Activated naive CD4-positive, alpha-beta T cell treated with anti-CD3 and anti-CD28 coated beads, Interleukin-2, amount 10 ng/mL, durations not matched to agents 7 days and 5 days (primary cell): ENCODE measurements around the gene IL1RAPL1.
"Not testable (repeated sequence)": the region's sequence is repeated elsewhere in the genome, so short reads cannot be mapped to it uniquely, and the experiment has no call there.

Experiments used
- CTCF ChIA-PET: fragments of 350-600 bp; sonication (Branson Sonifier 250); formaldehyde crosslinking; loops from one replicate; lab custom pipeline; 2021; ENCODE audit warnings: antibody characterized with exemption; lab: Charles Lee
- DNase-seq: peaks from one replicate; pipeline ENCODE4 v3.0.0-alpha.2; 2020
- H3K27ac Mint-ChIP-seq: one replicate; pipeline ENCODE4 v1.8.0; 2021; ENCODE audit warnings: mild to moderate bottlenecking, moderate library complexity, mixed read lengths
- H3K27me3 Mint-ChIP-seq: one replicate; pipeline ENCODE4 v1.8.0; 2021; ENCODE audit warnings: mild to moderate bottlenecking, mixed read lengths
- H3K36me3 Mint-ChIP-seq: one replicate; pipeline ENCODE4 v1.8.0; 2021; ENCODE audit warnings: mixed read lengths
- H3K4me1 Mint-ChIP-seq: one replicate; pipeline ENCODE4 v1.8.0; 2021; ENCODE audit warnings: mixed read lengths
- H3K4me3 Mint-ChIP-seq: one replicate; pipeline ENCODE4 v1.8.0; 2021; ENCODE audit warnings: mild to moderate bottlenecking, moderate library complexity, mixed read lengths
- H3K9me3 Mint-ChIP-seq: one replicate; pipeline ENCODE4 v1.8.0; 2021; ENCODE audit warnings: mixed read lengths

Gene IL1RAPL1

DNA sequence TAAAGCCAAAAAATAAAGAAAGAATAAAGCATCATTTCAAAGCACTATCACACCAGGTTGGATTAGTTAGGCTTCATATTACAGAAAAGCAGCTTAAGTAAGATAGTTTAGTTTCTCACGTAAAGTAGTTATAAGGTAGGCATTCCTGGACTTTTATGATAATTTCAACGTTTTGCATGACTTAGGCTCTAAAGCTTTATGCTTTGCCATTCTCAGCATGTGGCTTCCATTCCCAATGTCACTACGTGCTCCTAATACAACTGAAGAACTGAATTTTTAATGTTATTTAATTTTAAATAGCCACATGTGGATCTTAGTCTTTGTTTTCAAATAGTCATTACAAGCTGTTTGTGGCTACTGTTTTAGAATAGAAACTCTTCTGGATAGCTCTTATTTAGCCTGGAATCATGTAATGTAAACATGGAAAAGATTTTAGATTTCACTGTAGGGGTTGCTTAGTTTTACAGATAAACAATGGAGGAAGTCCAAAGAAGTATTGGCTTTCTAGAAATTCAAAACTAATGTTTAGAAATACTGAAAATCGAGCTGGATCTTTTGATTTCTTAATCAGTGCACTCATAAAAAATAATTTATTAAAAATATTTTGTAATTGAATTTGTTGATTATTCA, 710.0 kb downstream of the IL1RAPL1 start:
- H3K4me3 Mint-ChIP-seq: no peak overlapping the region
- no peaks in the 10 kb centered on the region for H3K4me1 Mint-ChIP-seq
- no peak overlapping the region for H3K27ac Mint-ChIP-seq
- peaks cover 2% of the 10 kb centered on the region for H3K9me3 Mint-ChIP-seq
- CTCF ChIA-PET: no interaction called here
- H3K27me3 Mint-ChIP-seq: no peaks in the 10 kb centered on the region
- no peak for DNase-seq
- H3K36me3 Mint-ChIP-seq: no peaks in the 10 kb centered on the region

DNA sequence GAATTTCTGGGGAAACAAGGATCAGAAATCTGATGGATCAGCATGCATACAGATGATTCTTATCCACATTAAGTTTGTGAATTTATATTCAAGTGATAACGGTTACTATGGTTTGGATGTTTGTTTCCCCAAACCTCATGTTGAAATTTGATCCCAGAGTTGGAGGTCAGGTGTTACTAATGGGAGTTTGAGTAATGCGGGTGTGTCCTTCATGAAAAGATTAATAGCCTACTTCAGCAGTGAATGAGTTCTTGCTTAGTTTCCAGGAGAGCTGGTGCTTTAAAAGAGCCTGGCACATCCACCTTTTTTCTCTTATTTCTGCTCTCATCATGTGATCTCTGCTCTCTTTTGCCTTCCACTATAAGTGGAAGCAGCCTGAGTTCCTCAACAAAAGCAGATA, 712.4 kb downstream of the IL1RAPL1 start:
- H3K4me3 Mint-ChIP-seq: no peak overlapping the region
- no peak overlapping the region for H3K27ac Mint-ChIP-seq
- H3K4me1 Mint-ChIP-seq: no peaks in the 10 kb centered on the region
- H3K27me3 Mint-ChIP-seq: no peaks in the 10 kb centered on the region
- H3K36me3 Mint-ChIP-seq: no peaks in the 10 kb centered on the region
- DNase-seq: no peak
- CTCF ChIA-PET: no interaction called here
- H3K9me3 Mint-ChIP-seq: peaks cover 2% of the 10 kb centered on the region

DNA sequence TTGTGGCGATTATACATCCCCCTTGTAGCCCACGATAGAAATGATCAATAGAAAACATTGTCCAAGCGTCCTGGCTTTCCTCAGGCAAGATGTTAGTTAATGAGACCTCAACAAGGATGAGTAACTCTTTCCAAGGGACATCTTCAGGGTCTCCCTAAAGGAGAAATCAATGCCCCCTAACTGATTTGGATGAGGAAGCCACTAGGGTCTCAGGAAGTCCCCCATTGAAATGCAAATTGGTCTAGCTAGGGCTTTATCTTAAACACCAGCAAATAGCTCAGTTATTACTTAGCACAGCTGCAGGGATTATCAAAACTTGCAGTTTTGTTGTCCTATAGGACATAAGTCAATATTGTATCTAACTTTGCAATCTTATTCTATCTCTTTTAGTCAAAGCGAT, 721.5 kb downstream of the IL1RAPL1 start:
- Mint-ChIP-seq H3K27me3 (no peaks in the 10 kb centered on the region), H3K4me1 (no peaks in the 10 kb centered on the region), H3K4me3 (no peak overlapping the region), H3K9me3 (peaks cover 4% of the 10 kb centered on the region), H3K27ac (no peak overlapping the region), H3K36me3 (no peaks in the 10 kb centered on the region)
- no peak for DNase-seq
- CTCF ChIA-PET: no interaction called here

DNA sequence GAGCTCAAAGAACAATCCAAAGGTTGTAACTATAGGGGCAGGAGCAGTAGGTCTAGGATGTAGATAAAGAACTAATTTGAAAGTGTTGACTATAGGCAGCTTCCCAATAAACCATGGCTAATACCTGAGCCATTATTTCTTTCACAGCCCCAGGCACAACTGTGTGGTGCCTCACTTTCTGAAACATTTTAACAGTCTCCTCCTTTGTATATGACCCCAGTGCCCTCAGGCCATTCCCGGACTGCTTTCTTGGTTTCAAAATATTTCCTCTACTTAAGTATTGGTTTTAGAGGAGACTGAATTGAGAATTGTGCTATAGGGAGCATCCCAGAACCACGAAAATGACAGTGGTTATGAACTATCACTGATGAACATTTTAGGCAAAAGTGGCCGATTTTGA, 728.7 kb downstream of the IL1RAPL1 start:
- Mint-ChIP-seq H3K27me3 (no peaks in the 10 kb centered on the region), H3K9me3 (peaks cover 1% of the 10 kb centered on the region), H3K27ac (no peak overlapping the region), H3K4me3 (no peak overlapping the region), H3K36me3 (no peaks in the 10 kb centered on the region), H3K4me1 (no peaks in the 10 kb centered on the region)
- CTCF ChIA-PET: no interaction called here
- no peak for DNase-seq

DNA sequence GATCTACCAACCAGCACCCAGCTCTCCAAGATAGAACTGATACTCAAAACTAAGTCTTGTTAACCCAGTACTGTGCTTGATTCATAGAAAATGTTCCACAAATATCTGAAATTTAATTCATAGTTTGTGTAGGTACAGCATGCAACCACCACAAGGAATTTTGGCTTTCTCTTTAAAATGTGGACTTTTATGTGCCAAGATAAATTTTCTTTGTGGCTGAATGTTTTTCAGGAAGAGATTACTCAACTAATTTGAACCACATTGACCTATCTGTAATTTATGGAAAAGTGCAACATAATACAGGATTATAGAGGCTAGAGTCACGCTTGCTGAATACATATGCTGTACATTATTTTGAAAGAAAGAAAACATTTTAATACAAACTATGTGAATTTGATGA, 730.8 kb downstream of the IL1RAPL1 start:
- Mint-ChIP-seq H3K36me3 (no peaks in the 10 kb centered on the region), H3K27me3 (no peaks in the 10 kb centered on the region), H3K4me1 (no peaks in the 10 kb centered on the region), H3K27ac (no peak overlapping the region), H3K9me3 (no peaks in the 10 kb centered on the region), H3K4me3 (no peak overlapping the region)
- DNase-seq: no peak
- CTCF ChIA-PET: no interaction called here

DNA sequence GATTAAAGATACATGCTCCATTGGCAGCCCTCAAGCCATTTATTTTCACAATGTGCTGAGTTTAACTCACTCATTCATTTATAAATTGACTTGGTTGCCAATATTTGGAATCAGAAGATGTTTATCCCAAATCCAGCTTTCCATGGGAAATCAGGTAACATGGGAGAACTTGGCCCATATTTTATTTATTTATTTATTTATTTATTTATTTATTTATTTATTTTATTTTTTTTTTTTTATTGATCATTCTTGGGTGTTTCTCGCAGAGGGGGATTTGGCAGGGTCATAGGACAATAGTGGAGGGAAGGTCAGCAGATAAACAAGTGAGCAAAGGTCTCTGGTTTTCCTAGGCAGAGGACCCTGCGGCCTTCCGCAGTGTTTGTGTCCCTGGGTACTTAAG, 745.2 kb downstream of the IL1RAPL1 start:
- H3K4me3 Mint-ChIP-seq: not testable (repeated sequence)

DNA sequence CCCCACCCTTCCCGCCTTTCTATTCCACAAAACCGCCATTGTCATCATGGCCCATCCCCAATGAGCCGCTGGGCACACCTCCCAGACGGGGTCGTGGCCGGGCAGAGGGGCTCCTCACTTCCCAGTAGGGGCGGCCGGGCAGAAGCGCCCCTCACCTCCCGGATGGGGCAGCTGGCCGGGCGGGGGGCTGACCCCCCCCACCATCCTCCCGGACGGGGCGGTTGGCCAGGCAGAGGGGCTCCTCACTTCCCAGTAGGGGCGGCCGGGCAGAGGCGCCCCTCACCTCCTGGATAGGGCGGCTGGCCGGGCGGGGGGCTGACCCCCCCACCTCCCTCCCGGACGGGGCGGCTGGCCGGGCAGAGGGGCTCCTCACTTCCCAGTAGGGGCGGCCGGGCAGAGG, 745.8 kb downstream of the IL1RAPL1 start:
- H3K27me3 Mint-ChIP-seq, H3K36me3 Mint-ChIP-seq, H3K9me3 Mint-ChIP-seq, H3K27ac Mint-ChIP-seq, H3K4me3 Mint-ChIP-seq, CTCF ChIA-PET, DNase-seq, H3K4me1 Mint-ChIP-seq: not testable (repeated sequence)

More for the DNA sequence above, 745.2 kb downstream of the IL1RAPL1 start:
- H3K27ac Mint-ChIP-seq, H3K4me1 Mint-ChIP-seq, H3K36me3 Mint-ChIP-seq, DNase-seq, H3K9me3 Mint-ChIP-seq, H3K27me3 Mint-ChIP-seq, CTCF ChIA-PET: not testable (repeated sequence)

DNA sequence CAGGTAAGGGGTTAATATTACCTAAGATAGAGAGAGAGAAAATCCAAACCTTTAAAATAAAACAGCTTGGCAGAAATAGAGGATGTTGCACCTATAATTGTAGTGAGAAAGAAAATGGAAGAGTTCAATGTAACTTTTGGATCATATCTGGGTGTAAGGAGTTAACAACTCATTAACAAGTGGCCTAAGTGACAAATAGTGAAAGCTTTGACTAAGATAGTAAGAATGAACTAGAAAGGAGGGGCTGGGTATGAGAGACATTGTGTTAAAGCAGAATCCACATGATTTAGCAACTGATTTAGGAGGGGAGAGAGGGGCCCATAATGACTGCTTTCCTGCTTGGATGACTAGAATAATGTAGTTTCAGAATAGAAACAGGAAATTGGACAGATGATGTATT, 761.0 kb downstream of the IL1RAPL1 start:
- H3K27ac Mint-ChIP-seq: no peak overlapping the region
- H3K36me3 Mint-ChIP-seq: no peaks in the 10 kb centered on the region
- no peak for DNase-seq
- H3K4me3 Mint-ChIP-seq: no peak overlapping the region
- CTCF ChIA-PET: no interaction called here
- H3K4me1 Mint-ChIP-seq: no peaks in the 10 kb centered on the region
- H3K9me3 Mint-ChIP-seq: no peaks in the 10 kb centered on the region
- H3K27me3 Mint-ChIP-seq: no peaks in the 10 kb centered on the region

DNA sequence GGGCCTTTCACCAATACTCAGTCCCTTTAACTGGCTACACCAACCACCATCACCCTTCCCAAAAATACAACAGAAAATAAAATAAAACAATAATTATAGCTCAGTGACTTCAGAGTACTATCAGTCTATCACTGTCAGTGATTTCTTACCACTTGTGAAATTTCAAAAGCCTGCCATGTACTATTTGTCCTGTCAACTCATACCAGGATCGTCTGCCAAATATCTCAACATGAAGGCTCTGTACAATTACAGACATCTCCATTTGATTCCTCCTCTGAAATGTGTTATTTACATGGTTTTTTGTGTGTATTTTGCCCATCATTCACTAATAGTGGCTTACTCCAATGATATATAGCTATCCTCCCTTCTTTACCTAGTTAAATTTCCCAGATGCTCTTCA, 772.0 kb downstream of the IL1RAPL1 start:
- H3K36me3 Mint-ChIP-seq: no peaks in the 10 kb centered on the region
- no peaks in the 10 kb centered on the region for H3K9me3 Mint-ChIP-seq
- no peaks in the 10 kb centered on the region for H3K4me1 Mint-ChIP-seq
- H3K27ac Mint-ChIP-seq: no peak overlapping the region
- H3K27me3 Mint-ChIP-seq: no peaks in the 10 kb centered on the region
- CTCF ChIA-PET: no interaction called here
- H3K4me3 Mint-ChIP-seq: no peak overlapping the region
- no peak for DNase-seq

DNA sequence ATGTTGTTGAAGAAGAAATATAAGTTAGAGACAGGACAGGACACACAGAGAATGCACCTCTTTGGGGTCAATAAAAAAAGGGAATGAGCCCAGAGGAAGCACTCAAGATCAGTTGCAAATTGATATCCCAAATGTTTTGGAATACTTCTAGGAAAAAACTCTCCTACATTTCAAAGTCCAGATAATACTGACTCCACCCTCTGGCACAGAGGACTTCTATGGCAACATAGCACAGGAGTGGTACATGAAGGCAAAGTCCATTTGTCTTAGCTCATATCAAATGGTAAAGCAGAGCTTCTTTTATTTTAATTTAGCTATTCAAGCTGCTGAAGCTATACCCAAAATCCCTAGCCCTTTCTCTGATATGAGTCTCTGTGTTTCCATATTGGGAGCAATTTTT, 787.5 kb downstream of the IL1RAPL1 start:
- not testable (repeated sequence) for H3K4me1 Mint-ChIP-seq, DNase-seq

DNA sequence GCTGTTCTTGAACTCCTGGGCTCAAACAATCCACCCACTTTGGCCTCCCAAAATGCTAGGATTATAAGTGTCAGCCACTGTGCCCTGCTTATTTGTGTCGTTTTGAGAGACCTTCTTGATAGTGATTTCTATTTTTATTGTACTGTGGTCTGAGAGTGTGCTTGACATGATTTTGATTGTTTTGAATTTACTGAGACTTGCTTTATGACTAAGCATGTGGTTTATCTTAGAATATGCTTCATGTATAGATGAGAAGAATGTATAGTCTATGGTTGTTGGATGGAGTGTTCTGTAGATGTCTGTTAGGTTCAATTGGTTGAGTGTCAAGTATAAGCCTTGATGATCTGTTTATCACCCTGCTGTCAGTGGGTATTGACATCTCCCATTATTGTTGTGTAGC, 789.3 kb downstream of the IL1RAPL1 start:
- no peaks in the 10 kb centered on the region for H3K36me3 Mint-ChIP-seq
- H3K4me3 Mint-ChIP-seq: no peak overlapping the region
- no peaks in the 10 kb centered on the region for H3K4me1 Mint-ChIP-seq
- no peak for DNase-seq
- no peaks in the 10 kb centered on the region for H3K27me3 Mint-ChIP-seq
- CTCF ChIA-PET: no interaction called here
- peaks cover 8% of the 10 kb centered on the region for H3K9me3 Mint-ChIP-seq
- H3K27ac Mint-ChIP-seq: no peak overlapping the region

More for the DNA sequence above, 787.5 kb downstream of the IL1RAPL1 start:
- H3K27me3 Mint-ChIP-seq, H3K27ac Mint-ChIP-seq, H3K4me3 Mint-ChIP-seq, CTCF ChIA-PET, H3K36me3 Mint-ChIP-seq, H3K9me3 Mint-ChIP-seq: not testable (repeated sequence)

DNA sequence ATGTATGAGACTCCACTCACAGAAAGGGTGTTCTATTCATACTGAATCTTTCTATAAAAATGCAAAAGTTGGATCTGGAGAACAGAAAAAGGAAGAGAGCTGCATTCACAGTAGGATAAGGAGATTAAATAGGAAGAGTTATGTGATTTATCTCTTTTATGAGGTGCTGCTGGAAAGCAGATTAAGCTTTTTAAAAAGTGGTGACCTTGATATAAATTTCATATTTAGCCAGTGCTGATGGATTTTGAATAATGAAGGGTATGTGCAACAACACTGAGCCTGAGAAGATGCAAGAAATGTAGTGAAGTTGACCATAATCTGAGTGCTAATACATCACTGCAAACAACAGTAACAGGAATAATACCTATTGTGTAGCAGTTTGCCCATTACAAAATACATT, 795.6 kb downstream of the IL1RAPL1 start:
- CTCF ChIA-PET: no interaction called here
- Mint-ChIP-seq H3K9me3 (peaks cover 4% of the 10 kb centered on the region), H3K36me3 (no peaks in the 10 kb centered on the region), H3K4me3 (no peak overlapping the region), H3K27ac (no peak overlapping the region), H3K4me1 (no peaks in the 10 kb centered on the region), H3K27me3 (no peaks in the 10 kb centered on the region)
- no peak for DNase-seq

DNA sequence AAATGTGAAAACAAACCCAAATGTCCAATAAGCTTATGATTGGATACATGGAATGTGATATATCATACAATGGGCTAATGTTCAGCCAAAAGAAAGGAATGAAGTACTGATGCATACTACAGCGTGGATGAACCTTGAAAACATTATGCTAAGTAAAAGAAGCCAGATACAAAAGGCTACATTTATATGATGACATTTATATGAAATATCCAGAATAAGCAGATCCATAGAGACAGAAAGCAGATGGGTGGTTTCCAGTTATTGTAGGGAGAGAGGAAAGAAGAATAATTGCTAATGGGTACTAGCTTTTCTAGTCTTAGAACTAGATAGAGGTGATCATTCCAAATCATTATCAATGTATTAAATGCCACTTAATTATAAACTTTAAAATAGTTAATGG, 801.3 kb downstream of the IL1RAPL1 start:
- Mint-ChIP-seq H3K9me3 (peaks cover 2% of the 10 kb centered on the region), H3K27me3 (no peaks in the 10 kb centered on the region), H3K4me3 (no peak overlapping the region), H3K27ac (no peak overlapping the region), H3K4me1 (no peaks in the 10 kb centered on the region), H3K36me3 (no peaks in the 10 kb centered on the region)
- CTCF ChIA-PET: no interaction called here
- DNase-seq: no peak

DNA sequence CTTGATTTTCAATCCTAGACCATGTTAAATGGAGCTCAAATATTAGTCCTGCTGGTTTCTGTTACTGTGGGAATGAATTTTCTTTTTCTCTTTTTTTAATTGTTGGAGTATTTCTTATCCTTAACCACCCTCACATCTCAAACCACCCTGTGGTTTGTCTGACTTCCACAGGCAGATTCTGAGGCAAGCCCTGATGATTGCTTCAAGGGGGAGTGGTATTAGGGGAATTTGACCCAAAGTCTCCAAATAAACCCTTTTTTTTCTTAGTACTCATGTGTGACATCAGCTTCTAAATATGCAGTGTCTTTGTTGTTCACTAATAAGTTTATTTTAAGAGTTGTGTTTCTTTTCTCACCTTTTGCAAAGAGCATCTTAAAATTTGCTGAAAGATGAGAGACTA, 810.3 kb downstream of the IL1RAPL1 start:
- H3K9me3 Mint-ChIP-seq: no peaks in the 10 kb centered on the region
- no peak overlapping the region for H3K4me3 Mint-ChIP-seq
- no peak overlapping the region for H3K27ac Mint-ChIP-seq
- no peaks in the 10 kb centered on the region for H3K27me3 Mint-ChIP-seq
- H3K36me3 Mint-ChIP-seq: no peaks in the 10 kb centered on the region
- CTCF ChIA-PET: no interaction called here
- H3K4me1 Mint-ChIP-seq: no peaks in the 10 kb centered on the region
- no peak for DNase-seq

DNA sequence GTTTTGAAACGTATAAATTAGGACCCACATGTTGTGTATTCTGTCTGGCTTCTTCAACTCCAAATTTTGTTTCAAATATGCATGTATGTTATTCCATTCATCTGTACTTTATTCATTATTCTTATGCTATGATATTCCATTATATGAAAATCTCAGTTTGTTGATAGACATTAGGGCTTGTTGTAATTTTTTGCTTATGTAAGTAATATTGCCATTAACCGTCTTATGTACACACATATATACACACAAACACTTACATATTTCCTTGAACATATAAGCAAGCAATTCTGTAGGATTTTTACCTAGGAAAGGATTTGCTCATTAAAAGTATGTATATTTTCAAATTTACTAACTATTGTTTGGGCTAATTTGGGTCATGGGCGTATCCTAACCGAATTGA, 820.1 kb downstream of the IL1RAPL1 start:
- Mint-ChIP-seq H3K27ac (no peak overlapping the region), H3K4me3 (no peak overlapping the region), H3K27me3 (no peaks in the 10 kb centered on the region), H3K4me1 (no peaks in the 10 kb centered on the region), H3K9me3 (no peaks in the 10 kb centered on the region), H3K36me3 (no peaks in the 10 kb centered on the region)
- no peak for DNase-seq
- CTCF ChIA-PET: no interaction called here
